Neuronal stem cell (in vitro differentiated cells): ENCODE measurements around the gene SERPINB10.

Experiments used
- DNase-seq: peaks from one replicate; pipeline ENCODE4 v3.0.0-alpha.2; 2013; ENCODE audit warnings: low spot score
- H2AFZ ChIP-seq: one replicate; pipeline ENCODE4 v1.6.1; 2013; ENCODE audit warnings: mild to moderate bottlenecking, low read length, inconsistent platforms
- H2AK5ac ChIP-seq: 2 replicates; pipeline ENCODE4 v1.6.1; 2013; ENCODE audit warnings: low read depth, mild to moderate bottlenecking, inconsistent platforms, low read length, moderate library complexity, mixed read lengths
- H2BK120ac ChIP-seq: 2 replicates; pipeline ENCODE4 v1.6.1; 2013; ENCODE audit warnings: low read depth, mild to moderate bottlenecking, inconsistent platforms, low read length, moderate library complexity, mixed read lengths
- H2BK12ac ChIP-seq: one replicate; pipeline ENCODE4 v1.6.1; 2013; ENCODE audit warnings: low read length, inconsistent platforms
- H2BK15ac ChIP-seq: 2 replicates; pipeline ENCODE4 v1.6.1; 2013; ENCODE audit warnings: mild to moderate bottlenecking, low read length, inconsistent platforms, mixed read lengths
- H2BK5ac ChIP-seq: one replicate; pipeline ENCODE4 v1.6.1; 2013; ENCODE audit warnings: inconsistent platforms, mild to moderate bottlenecking, low read length, moderate library complexity
- H3K14ac ChIP-seq: one replicate; pipeline ENCODE4 v1.6.1; 2013; ENCODE audit warnings: low read length, inconsistent platforms
- H3K18ac ChIP-seq: 2 replicates; pipeline ENCODE4 v1.6.1; 2013; ENCODE audit warnings: low read length, inconsistent platforms
- H3K23ac ChIP-seq: 2 replicates; pipeline ENCODE4 v1.6.1; 2013; ENCODE audit warnings: low read depth, mild to moderate bottlenecking, mixed read lengths, low read length, inconsistent platforms; ENCODE audit not compliant: poor library complexity
- H3K27ac ChIP-seq: replicated peaks from 3 replicates; pipeline ENCODE4 v1.5.1; 2013; ENCODE audit warnings: low read length, inconsistent platforms
- H3K27me3 ChIP-seq, 3 experiments: 2 replicates each; pipeline ENCODE4 v1.6.1; 2013; ENCODE audit warnings: low read length in 3 of 3, mild to moderate bottlenecking in 2 of 3, inconsistent platforms in 1 of 3, low read depth in 1 of 3, mixed read lengths in 1 of 3, moderate library complexity in 1 of 3; ENCODE audit not compliant: control insufficient read depth in 3 of 3, insufficient read depth in 3 of 3
- H3K36me3 ChIP-seq, 2 donors: replicated peaks in 1 of 2; 2 replicates each; pipeline ENCODE4 v1.6.1; 2013; ENCODE audit warnings: low read length in 2 of 2; ENCODE audit not compliant: control insufficient read depth in 2 of 2, insufficient read depth in 2 of 2
- H3K4ac ChIP-seq: 2 replicates; pipeline ENCODE4 v1.6.1; 2013; ENCODE audit warnings: inconsistent platforms, mild to moderate bottlenecking, low read length, moderate library complexity
- H3K4me1 ChIP-seq, 2 donors: 1 replicate in 1 of 2; 2 replicates in 1 of 2; pipeline ENCODE4 v1.6.1; 2013; ENCODE audit warnings: low read length in 2 of 2, low read depth in 1 of 2; ENCODE audit not compliant: control insufficient read depth in 2 of 2, insufficient read depth in 1 of 2
- H3K4me2 ChIP-seq: one replicate; pipeline ENCODE4 v1.6.1; 2013; ENCODE audit warnings: mild to moderate bottlenecking, low read length, inconsistent platforms; ENCODE audit not compliant: insufficient read depth, poor library complexity, severe bottlenecking
- H3K4me3 ChIP-seq, 2 donors: 2 replicates each; pipeline ENCODE4 v1.5.1; 2013; ENCODE audit warnings: low read length in 2 of 2, mild to moderate bottlenecking in 2 of 2, inconsistent platforms in 1 of 2, moderate library complexity in 1 of 2
- H3K79me1 ChIP-seq: one replicate; pipeline ENCODE4 v1.6.1; 2013; ENCODE audit warnings: low read depth, mild to moderate bottlenecking, inconsistent platforms, low read length, moderate library complexity
- H3K9ac ChIP-seq: one replicate; pipeline ENCODE4 v1.6.1; 2013; ENCODE audit warnings: mild to moderate bottlenecking, low read depth, low read length, inconsistent platforms; ENCODE audit not compliant: poor library complexity
- H3K9me3 ChIP-seq, 2 donors: replicated peaks in 1 of 2; 2 replicates each; pipeline versions ENCODE3 to v1.6.1; 2013; ENCODE audit warnings: low read length in 2 of 2, mild to moderate bottlenecking in 2 of 2, inconsistent platforms in 1 of 2, low read depth in 1 of 2, mixed read lengths in 1 of 2, moderate library complexity in 1 of 2; ENCODE audit not compliant: control insufficient read depth in 2 of 2, insufficient read depth in 1 of 2
- H4K8ac ChIP-seq: one replicate; pipeline ENCODE4 v1.6.1; 2013; ENCODE audit warnings: low read depth, mild to moderate bottlenecking, inconsistent platforms, low read length, moderate library complexity
- H4K91ac ChIP-seq: one replicate; pipeline ENCODE4 v1.6.1; 2013; ENCODE audit warnings: low read length, low read depth, mild to moderate bottlenecking, inconsistent platforms; ENCODE audit not compliant: poor library complexity
- WGBS, 2 donors: extraction: QIAGEN DNeasy Blood & Tissue Kit; methylation state at CpG; one replicate each; pipeline ENCODE4 v1.1.7; 2013; ENCODE audit warnings: missing lambda C conversion rate in 2 of 2, mixed read lengths in 1 of 2; ENCODE audit not compliant: insufficient read length in 2 of 2, insufficient replicate concordance in 1 of 2; ENCODE audit errors: extremely low coverage in 2 of 2; 5-methylcytosine and 5-hydroxymethylcytosine counted together

The SERPINB10 gene

GRCh38 chr18:63917817-63918216, 10.1 kb downstream of the SERPINB10 start:
- Histone ChIP-seq H3K27ac (no peak overlapping the region), H3K14ac (no peak overlapping the region), H2BK5ac (no peak overlapping the region), H3K27me3 (peaks cover 0 to under 1% (median 0%) of the 10 kb centered on the region in 3 experiments), H4K8ac (no peak overlapping the region), H3K4me3 (no peak overlapping the region), H3K79me1 (no peaks in the 10 kb centered on the region), H4K91ac (no peak overlapping the region), H2BK12ac (no peak overlapping the region), H2BK120ac (no peak overlapping the region), H3K4ac (no peak overlapping the region), H2BK15ac (no peak overlapping the region), H3K36me3 (no peaks in the 10 kb centered on the region), H2AK5ac (no peak overlapping the region), H3K23ac (no peak overlapping the region), H3K18ac (no peak overlapping the region), H3K4me1 (no peaks in the 10 kb centered on the region), H3K9ac (no peak overlapping the region), H3K4me2 (no peak overlapping the region), H3K9me3 (no peaks in the 10 kb centered on the region), H2AFZ (no peak overlapping the region)
- DNase-seq = no peak
- WGBS, 2 donors = no CpG with 5 or more reads among the region's 5 CpGs

GRCh38 chr18:63922049-63922448, 14.3 kb downstream of the SERPINB10 start:
- Histone ChIP-seq H2BK15ac (no peak overlapping the region), H3K4me2 (no peak overlapping the region), H3K4me3 (no peak overlapping the region), H2BK5ac (no peak overlapping the region), H3K36me3 (no peaks in the 10 kb centered on the region), H3K14ac (no peak overlapping the region), H3K4me1 (no peaks in the 10 kb centered on the region), H3K23ac (no peak overlapping the region), H3K27me3 (peaks cover 0 to 2% (median 0%) of the 10 kb centered on the region in 3 experiments), H3K4ac (no peak overlapping the region), H2AK5ac (no peak overlapping the region), H3K79me1 (no peaks in the 10 kb centered on the region), H4K8ac (no peak overlapping the region), H4K91ac (no peak overlapping the region), H2BK120ac (no peak overlapping the region), H3K9ac (no peak overlapping the region), H3K18ac (no peak overlapping the region), H2BK12ac (no peak overlapping the region), H2AFZ (no peak overlapping the region), H3K27ac (no peak overlapping the region), H3K9me3 (no peaks in the 10 kb centered on the region)
- no peak for DNase-seq
- WGBS, 2 donors = no CpG with 5 or more reads among the region's 2 CpGs

GRCh38 chr18:63924551-63924950, 16.8 kb downstream of the SERPINB10 start:
- H2AK5ac ChIP-seq = no peak overlapping the region
- no peak overlapping the region for H3K4me3 ChIP-seq
- H3K18ac ChIP-seq = no peak overlapping the region
- DNase-seq = no peak
- peaks cover 0 to 2% (median 0%) of the 10 kb centered on the region in 3 experiments for H3K27me3 ChIP-seq
- no peak overlapping the region for H3K4me2 ChIP-seq
- no peak overlapping the region for H3K27ac ChIP-seq
- no CpG with 5 or more reads among the region's 1 CpG for WGBS, 2 donors
- H3K36me3 ChIP-seq = no peaks in the 10 kb centered on the region
- no peak overlapping the region for H2AFZ ChIP-seq
- no peak overlapping the region for H4K91ac ChIP-seq
- no peak overlapping the region for H2BK120ac ChIP-seq
- H3K9ac ChIP-seq = no peak overlapping the region
- no peak overlapping the region for H3K4ac ChIP-seq
- no peak overlapping the region for H2BK5ac ChIP-seq
- no peaks in the 10 kb centered on the region for H3K79me1 ChIP-seq
- no peak overlapping the region for H3K23ac ChIP-seq
- H3K14ac ChIP-seq = no peak overlapping the region
- no peaks in the 10 kb centered on the region for H3K4me1 ChIP-seq
- H4K8ac ChIP-seq = no peak overlapping the region
- no peaks in the 10 kb centered on the region for H3K9me3 ChIP-seq
- H2BK15ac ChIP-seq = no peak overlapping the region
- no peak overlapping the region for H2BK12ac ChIP-seq

- no peak overlapping the region for H3K23ac ChIP-seq
- H4K91ac ChIP-seq = no peak overlapping the region
- no peak overlapping the region for H3K27ac ChIP-seq
- H3K14ac ChIP-seq = no peak overlapping the region
- no peak for DNase-seq
- no peak overlapping the region for H3K18ac ChIP-seq
- H2AK5ac ChIP-seq = no peak overlapping the region
- no peak overlapping the region for H3K4ac ChIP-seq
- H2AFZ ChIP-seq = no peak overlapping the region
- no peaks in the 10 kb centered on the region for H3K27me3 ChIP-seq
- H2BK5ac ChIP-seq = no peak overlapping the region
- no peaks in the 10 kb centered on the region for H3K9me3 ChIP-seq
- H3K9ac ChIP-seq = no peak overlapping the region
- no peaks in the 10 kb centered on the region for H3K4me1 ChIP-seq
- WGBS, 2 donors = 100% methylated on average over 3 of the region's 8 CpGs; no CpG with 5 or more reads in 1 of the 2 donors
- no peak overlapping the region for H3K4me3 ChIP-seq
- H3K79me1 ChIP-seq = no peaks in the 10 kb centered on the region
- H2BK12ac ChIP-seq = no peak overlapping the region
- H3K36me3 ChIP-seq = no peaks in the 10 kb centered on the region
- H2BK15ac ChIP-seq = no peak overlapping the region
- H2BK120ac ChIP-seq = no peak overlapping the region
- H4K8ac ChIP-seq = no peak overlapping the region
- H3K4me2 ChIP-seq = no peak overlapping the region
Observed at GRCh38 chr18:63928331-63928730, 20.6 kb downstream of the SERPINB10 start.
